Stimulated activated CD4-positive, alpha-beta T cell treated with anti-CD3 and anti-CD28 coated beads, Interleukin-4, amount 100 ng/mL, for 4 hours (primary cell): ENCODE data around the gene ASMTL.
"Not testable (repeated sequence)": the region's sequence is repeated elsewhere in the genome, so short reads cannot be mapped to it uniquely, and the experiment has no call there.

ENCODE experiments used
- DNase-seq, 2 experiments: peaks; one replicate each; pipeline ENCODE4 v3.0.0-alpha.2; 2020

The ASMTL gene, protein sequence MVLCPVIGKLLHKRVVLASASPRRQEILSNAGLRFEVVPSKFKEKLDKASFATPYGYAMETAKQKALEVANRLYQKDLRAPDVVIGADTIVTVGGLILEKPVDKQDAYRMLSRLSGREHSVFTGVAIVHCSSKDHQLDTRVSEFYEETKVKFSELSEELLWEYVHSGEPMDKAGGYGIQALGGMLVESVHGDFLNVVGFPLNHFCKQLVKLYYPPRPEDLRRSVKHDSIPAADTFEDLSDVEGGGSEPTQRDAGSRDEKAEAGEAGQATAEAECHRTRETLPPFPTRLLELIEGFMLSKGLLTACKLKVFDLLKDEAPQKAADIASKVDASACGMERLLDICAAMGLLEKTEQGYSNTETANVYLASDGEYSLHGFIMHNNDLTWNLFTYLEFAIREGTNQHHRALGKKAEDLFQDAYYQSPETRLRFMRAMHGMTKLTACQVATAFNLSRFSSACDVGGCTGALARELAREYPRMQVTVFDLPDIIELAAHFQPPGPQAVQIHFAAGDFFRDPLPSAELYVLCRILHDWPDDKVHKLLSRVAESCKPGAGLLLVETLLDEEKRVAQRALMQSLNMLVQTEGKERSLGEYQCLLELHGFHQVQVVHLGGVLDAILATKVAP

DNA sequence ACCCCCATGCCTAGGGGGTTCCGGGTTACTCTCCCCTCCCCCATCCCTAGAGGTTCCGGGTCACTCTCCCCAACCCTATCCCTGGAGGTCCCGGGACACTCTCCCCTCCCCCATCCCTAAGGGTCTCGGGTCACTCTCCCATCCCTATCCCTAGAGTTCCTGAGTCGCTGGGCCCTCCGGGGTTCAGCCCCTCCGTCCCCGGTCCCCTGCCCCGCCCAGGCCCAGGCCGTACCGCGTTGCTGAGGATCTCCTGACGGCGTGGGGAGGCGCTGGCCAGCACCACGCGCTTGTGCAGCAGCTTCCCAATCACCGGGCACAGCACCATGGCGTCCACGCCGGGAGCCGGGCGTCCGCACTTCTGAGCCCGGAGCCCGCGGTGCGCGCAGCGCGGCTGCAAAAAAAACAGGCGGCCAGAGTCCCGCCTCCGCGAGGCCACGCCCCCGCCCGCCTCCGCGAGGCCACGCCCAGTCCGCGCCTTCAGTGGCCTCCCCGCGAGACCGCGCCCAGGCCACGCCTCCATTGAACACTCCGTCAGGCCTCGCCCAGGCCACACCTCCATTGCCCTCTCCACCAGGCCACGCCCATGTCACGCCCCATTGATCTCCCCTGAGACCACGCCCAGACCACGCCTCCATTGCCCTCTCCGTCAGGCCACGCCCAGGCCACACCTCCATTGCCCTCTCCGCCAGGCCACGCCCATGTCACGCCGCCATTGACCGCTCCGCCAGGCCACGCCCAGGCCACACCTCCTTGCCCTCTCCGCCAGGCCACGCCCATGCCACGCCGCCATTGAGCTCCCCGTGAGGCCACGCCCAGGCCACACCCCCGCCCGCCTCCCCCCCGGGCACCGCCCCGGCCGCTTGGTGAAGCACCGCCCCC, at the start of gene ASMTL:
Gene ASMTL (minus strand): TSS at position 394 of the 879 bp plus-strand sequence. CDS start 69 bp downstream, at position 325.
- DNase-seq, result peak; percentile 99 to 100

DNA sequence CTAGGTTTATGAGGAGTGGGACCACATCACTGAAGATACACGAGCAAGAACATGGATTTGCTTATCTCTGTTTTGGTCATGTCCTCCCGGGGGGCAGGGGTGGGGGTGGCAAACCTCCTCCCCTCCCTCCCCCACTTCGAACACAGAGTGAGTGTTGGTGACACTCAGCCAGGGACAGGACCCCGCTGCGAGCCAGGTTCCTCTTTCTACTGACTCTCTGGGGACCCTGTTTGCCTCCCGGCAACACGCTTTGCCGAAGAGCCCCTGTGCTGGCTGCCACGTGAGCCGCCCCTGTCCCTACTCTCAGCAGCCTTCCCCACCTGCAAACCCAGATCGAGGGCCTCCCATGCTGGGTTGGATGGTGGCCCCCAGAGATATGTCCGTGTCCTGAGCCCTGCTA, 49.5 kb upstream of the ASMTL start:
- no peak for DNase-seq

DNA sequence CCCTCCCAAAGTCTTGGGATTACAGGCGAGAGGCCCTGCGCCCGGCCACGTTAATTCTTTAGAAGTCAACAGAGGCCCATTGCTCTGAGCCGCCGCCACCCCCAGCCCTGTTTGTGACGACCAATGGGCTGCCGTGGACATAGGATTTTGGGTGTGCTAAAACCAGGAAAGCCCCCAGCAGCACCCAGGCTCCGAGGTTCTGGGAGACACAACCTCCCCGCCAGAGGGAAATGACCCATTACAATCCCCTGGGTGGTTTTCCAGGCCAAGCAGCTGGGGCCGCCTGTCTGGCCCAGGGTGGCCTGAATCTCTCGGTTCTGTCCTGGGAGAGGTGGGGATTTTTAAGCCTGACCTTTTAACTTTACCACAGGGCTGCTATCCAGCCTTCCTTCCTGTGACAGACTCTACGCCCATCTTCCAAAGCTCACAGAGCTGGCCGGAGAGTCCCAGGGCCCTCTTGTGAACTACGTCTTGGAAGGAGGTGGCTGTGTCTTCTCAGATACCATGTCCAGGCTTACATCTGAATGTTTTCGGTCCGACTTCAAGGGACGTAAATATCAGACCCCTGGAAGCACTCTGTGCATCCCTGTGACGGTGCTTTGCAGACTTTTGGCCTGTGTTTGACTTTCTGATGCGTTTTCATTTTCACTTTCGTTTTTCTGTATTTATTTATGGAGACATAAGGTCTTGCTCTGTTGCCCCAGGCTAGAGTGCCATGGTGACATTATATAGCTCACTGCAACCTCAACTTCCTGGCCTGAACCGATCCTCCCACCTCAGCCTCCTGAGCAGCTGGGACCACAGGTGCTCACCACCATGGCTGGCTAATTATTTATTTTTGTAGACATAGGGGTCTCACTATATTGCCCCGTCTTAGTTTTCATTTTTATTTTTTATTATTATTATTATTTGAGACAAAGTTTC, 48.3 kb upstream of the ASMTL start:
- no peak for DNase-seq

- DNase-seq, result no peak
These were observed 43.4 kb upstream of the ASMTL start for GRCh38 chrX:1496076-1496475.

GRCh38 chrX:1493877-1494510, 41.3 kb upstream of the ASMTL start:
- DNase-seq, result no peak

GRCh38 chrX:1493412-1493811, 40.7 kb upstream of the ASMTL start:
- DNase-seq, result no peak

DNA sequence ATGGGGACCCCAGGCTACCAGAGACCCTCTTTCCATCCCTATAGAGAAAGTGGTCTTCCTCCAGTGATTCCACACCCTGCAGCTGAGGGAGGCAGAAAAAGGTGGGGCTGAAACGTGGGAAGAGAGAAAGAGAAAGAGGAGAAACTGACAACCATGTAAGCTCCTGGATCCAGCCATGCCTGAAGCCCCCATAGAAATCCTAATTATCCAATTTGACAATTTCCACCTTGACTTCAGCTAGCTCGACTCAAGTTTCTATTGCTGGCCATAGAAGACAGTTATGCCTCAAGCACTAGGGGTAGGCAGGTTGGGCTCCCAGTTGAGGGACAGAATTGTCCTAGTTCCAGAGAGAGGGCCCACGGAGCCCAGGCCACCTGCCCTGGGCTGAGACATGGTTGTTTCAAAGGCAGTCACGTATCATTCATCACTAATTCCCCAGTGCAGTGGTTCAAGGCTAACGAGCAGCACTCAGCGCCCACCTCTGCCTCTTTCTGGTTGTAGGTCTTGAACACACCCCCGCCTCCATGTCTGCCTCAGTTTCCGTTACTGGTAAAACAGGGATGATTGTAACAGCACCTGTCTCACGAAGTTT, 39.8 kb upstream of the ASMTL start:
- DNase-seq, result no peak

DNA sequence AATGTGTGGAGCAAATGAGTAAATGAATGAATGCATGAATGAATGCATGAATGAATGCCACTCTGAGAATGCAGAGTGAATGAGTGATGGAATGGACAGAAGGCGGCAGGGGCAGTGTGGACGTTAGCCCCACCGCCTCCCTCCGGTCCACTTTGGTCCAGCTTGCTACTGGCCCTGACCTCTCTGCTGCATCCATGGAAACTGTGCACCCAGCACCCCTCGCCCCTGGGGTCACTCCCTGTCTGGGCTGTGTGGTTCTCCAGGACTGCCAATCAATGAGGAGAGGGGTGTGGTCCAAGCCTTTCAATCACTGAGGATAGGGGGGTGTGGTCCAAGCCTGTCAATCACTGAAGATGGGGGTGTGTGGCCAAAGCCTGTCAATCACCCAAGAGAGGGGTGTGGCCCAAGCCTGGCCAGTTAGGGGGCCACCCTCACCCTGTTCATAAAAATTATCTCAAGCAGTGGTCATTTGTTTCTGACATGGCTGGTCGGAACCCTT, 39.2 kb upstream of the ASMTL start:
- no peak for DNase-seq

DNA sequence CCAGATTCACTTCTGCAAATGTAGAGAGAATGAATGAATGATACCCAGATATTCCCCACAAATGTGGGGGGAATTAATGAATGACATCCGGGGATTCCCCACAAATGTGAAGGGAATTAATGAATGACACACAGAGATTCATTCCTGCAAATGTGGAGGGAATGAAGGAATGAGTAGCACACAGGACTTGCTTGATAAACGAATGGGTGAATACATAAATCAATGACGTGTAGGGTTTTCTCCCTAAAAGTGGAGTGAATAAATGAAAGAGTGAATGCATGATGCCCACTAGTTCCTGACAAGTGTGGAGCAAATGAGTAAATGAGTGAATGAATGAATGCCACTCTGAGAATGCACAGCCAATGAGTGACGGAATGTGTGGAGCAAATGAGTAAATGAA, 38.5 kb upstream of the ASMTL start:
- DNase-seq, result not testable (repeated sequence)

DNA sequence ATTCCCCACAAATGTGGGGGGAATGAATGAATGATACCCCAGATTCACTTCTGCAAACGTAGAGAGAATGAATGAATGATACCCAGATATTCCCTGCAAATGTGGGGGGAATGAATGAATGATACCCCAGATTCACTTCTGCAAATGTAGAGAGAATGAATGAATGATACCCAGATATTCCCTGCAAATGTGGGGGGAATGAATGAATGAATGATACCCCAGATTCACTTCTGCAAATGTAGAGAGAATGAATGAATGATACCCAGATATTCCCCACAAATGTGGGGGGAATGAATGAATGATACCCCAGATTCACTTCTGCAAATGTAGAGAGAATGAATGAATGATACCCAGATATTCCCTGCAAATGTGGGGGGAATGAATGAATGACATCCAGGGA, 38.0 kb upstream of the ASMTL start:
- not testable (repeated sequence) for DNase-seq

- not testable (repeated sequence) for DNase-seq
These were observed 36.6 kb upstream of the ASMTL start for GRCh38 chrX:1489354-1489753.

DNA sequence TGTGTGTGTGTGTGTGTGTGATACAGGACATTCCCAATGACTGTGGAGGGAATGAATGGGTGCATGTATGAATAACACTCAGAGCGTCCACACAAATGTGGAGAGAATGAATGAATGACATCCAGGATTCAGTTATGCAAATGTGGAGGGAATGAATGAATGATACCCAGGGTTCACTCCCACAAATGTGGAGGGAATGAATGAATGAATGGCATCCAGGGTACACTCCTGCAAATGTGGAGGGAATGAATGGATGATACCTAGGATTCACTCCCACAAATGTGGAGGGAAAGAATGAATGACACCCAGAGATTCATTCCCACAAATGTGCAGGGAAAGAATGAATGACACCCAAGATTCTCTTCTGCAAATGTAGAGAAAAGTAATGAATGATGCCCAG, 36.0 kb upstream of the ASMTL start:
- no peak for DNase-seq

DNA sequence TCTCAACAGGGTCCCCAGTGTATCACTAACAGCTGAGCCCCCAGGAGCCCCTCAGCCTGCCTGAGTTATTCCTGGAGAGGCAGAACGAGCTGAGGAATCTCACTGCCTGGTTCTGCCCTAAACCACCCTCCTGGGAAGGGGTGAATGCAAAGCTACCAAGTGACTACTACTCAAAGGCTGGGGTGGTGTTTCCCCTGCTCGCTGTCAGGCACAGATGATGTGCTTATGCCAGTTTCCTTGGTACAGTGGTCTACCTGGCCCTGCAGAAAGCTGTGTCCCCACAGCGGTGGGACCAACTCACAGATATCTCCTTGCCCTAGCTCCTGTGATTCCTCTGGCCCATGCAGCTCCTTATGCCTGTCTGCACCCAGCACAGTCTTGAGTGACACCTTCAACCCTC, 35.4 kb upstream of the ASMTL start:
- no peak for DNase-seq

- DNase-seq, result no peak
These were observed 34.7 kb upstream of the ASMTL start for GRCh38 chrX:1487401-1487800.

DNA sequence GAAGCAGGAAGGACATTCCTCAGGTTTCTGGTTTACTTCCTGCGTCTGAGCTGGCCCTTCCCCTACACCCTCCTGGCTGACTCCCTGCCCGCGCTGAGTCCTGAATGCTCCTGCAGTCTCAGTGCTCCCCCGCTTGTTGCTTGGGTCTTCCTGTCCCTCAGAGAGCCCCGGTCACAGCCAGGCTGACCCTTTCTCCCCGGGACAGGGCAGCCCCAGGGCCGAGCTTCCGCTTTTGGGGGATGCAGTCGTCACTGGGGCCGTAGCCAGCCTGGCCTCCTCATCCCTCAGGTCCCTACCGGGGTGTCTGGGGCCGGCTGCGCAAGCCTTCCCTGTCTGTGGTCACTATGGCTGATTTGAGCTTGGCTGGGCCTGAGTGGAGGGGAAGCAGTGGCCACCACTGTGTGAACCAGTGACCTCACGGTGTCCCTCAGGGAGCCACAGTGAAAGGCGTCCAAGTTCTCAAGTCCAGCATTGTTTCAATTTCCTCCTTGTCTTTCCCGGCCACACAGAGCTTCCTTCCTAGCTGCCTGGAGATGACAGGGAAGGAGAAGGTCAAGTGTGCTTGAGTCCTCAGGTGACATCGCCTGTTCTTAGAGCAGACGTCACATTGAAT, 34.1 kb upstream of the ASMTL start:
- DNase-seq, result no peak

GRCh38 chrX:1486177-1486576, 33.5 kb upstream of the ASMTL start:
- DNase-seq, result no peak

- DNase-seq, result no peak
These were observed 32.3 kb upstream of the ASMTL start for GRCh38 chrX:1485033-1485432.

GRCh38 chrX:1484638-1485019, 31.9 kb upstream of the ASMTL start:
- no peak for DNase-seq

- DNase-seq, result no peak
These were observed 31.3 kb upstream of the ASMTL start for GRCh38 chrX:1483843-1484637.

DNA sequence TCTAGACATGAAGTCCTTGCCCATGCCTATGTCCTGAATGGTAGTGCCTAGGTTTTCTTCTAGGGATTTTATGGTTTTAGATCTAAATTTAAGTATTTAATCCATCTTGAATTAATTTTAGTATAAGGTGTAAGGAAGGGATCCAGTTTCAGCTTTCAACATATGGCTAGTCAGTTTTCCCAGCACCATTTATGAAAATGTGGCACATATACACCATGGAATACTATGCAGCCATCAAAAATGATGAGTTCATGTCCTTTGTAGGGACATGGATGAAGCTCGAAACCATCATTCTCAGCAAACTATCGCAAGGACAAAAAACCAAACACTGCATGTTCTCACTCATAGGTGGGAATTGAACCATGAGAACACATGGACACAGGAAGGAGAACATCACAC, 29.8 kb upstream of the ASMTL start:
- not testable (repeated sequence) for DNase-seq
